ENCODE results near the gene MRGPRF. TPM values are rescaled to one million over a fixed set of nuclear protein-coding genes. Genes with fewer than 3 reads are reported as not detected.

The MRGPRF gene
- total and polyA plus RNA-seq, 2 donors from 2014 or later: 9.3 to 19.0 TPM

DNA sequence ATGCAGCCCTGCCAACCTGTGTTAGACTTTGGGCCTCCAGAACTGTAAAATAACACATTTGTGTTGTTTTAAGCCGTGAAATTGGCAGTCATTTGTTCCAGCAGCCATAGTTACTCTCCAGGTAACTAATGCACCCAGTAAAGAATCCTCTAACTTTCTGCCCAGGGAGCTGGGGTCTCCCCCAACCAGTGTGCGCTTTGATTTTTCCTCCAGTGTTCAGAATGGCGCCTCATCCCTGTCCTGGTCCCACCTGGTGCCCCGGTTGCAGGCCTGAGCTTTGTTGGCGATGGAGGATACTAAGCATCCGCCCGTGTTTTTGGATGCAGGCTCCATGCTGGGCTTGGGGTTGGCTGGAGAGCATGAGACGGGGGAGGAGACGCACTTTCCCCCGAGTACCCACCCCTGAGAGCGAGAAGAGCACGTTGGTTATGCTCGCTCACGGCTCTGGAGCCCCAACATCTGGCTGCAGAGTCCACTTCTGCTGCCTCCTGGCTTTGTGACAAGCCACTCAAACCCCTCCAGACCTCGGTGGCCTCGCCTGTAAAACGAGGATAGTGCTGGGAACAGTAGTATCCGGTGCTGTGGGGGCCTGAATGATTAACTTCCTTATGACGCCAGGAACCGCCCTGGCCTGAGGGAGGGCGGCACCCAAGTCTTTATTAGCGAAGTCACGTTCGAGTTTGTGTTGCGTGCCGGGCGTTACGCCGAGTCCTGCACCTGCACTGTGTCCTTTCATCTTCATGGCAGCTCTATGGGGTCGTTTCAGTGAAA lies 58.0 kb downstream of the MRGPRF start:
- no peak for FAIRE-seq
- intact Hi-C loops (cut with DNase I): no loop called here
- no peaks in the 10 kb centered on the region for H3K36me3 ChIP-seq (ENCODE audit: control insufficient read depth in 2 of 3, insufficient read depth in 3 of 3, low read length in 3 of 3)
- no peak overlapping the region for H3K9ac ChIP-seq (ENCODE audit: low read length in 3 of 3)
- no peaks in the 10 kb centered on the region for H3K9me3 ChIP-seq (ENCODE audit: control insufficient read depth in 2 of 3, insufficient read depth in 1 of 3, low read length in 3 of 3)
- H3K4me1 ChIP-seq (ENCODE audit: control insufficient read depth in 2 of 3, insufficient read depth in 2 of 3, low read depth in 1 of 3, low read length in 3 of 3): no peaks in the 10 kb centered on the region
- H3K27ac ChIP-seq (ENCODE audit: low read depth in 2 of 2, low read length in 2 of 2): no peak overlapping the region
- H3K4me3 ChIP-seq (ENCODE audit: low read length in 3 of 3): peak overlapping the region in 1 of 3 donors; percentile 25
- TF ChIP-seq, protein P1, sequence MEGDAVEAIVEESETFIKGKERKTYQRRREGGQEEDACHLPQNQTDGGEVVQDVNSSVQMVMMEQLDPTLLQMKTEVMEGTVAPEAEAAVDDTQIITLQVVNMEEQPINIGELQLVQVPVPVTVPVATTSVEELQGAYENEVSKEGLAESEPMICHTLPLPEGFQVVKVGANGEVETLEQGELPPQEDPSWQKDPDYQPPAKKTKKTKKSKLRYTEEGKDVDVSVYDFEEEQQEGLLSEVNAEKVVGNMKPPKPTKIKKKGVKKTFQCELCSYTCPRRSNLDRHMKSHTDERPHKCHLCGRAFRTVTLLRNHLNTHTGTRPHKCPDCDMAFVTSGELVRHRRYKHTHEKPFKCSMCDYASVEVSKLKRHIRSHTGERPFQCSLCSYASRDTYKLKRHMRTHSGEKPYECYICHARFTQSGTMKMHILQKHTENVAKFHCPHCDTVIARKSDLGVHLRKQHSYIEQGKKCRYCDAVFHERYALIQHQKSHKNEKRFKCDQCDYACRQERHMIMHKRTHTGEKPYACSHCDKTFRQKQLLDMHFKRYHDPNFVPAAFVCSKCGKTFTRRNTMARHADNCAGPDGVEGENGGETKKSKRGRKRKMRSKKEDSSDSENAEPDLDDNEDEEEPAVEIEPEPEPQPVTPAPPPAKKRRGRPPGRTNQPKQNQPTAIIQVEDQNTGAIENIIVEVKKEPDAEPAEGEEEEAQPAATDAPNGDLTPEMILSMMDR (IDR thresholded peaks at IDR 0.05; ENCODE audit: borderline replicate concordance, extremely low read depth, insufficient read depth): no peak
- no peaks in the 10 kb centered on the region for H3K27me3 ChIP-seq (ENCODE audit: control insufficient read depth, insufficient read depth, low read length)
- peak in 4 of 5 donors; percentile 60 to 79 (median 64) for DNase-seq

Other genes starting within 250 kb of the MRGPRF start
- 61.5 TPM for gene CPT1A, start 171.3 kb downstream of the MRGPRF start, total RNA-seq
- gene CPT1A, start 171.3 kb downstream of the MRGPRF start, polyA plus RNA-seq (ENCODE audit: insufficient read depth, low read depth, low replicate concordance): 51.3 TPM
- 45.0 TPM for gene MRPL21, start 109.4 kb downstream of the MRGPRF start, total RNA-seq
- 147 TPM for gene MRPL21, start 109.4 kb downstream of the MRGPRF start, polyA plus RNA-seq (ENCODE audit: insufficient read depth, low read depth, low replicate concordance)
- 19.6 TPM for gene IGHMBP2, start 109.4 kb downstream of the MRGPRF start, total RNA-seq
- 8.8 TPM for gene IGHMBP2, start 109.4 kb downstream of the MRGPRF start, polyA plus RNA-seq (ENCODE audit: insufficient read depth, low read depth, low replicate concordance)
- not detected for gene MRGPRD, start 32.3 kb downstream of the MRGPRF start, total RNA-seq
- not detected for gene MRGPRD, start 32.3 kb downstream of the MRGPRF start, polyA plus RNA-seq (ENCODE audit: insufficient read depth, low read depth, low replicate concordance)
- gene TPCN2, start 35.7 kb upstream of the MRGPRF start, total RNA-seq: 22.4 TPM
- 12.9 TPM for gene TPCN2, start 35.7 kb upstream of the MRGPRF start, polyA plus RNA-seq (ENCODE audit: insufficient read depth, low read depth, low replicate concordance)
- 0.63 TPM for gene SMIM38, start 142.7 kb upstream of the MRGPRF start, total RNA-seq
- 0.19 TPM for gene SMIM38, start 142.7 kb upstream of the MRGPRF start, polyA plus RNA-seq (ENCODE audit: insufficient read depth, low read depth, low replicate concordance)

Data from kidney (tissue), 14 donors.